ENCODE measurements around the gene CCDC157.

GRCh38 chr22:30338802-30339201 lies 18.0 kb upstream of the CCDC157 start:
- TF ChIP-seq MYC (IDR thresholded peaks at IDR 0.05; ENCODE audit: low read depth, low read length) (no peak), CTCF (IDR thresholded peaks at IDR 0.05; ENCODE audit: low read depth, low read length) (no peak), MAX (IDR thresholded peaks at IDR 0.05; ENCODE audit: low read depth, low read length) (no peak), POLR2A (IDR thresholded peaks at IDR 0.05; ENCODE audit: extremely low read depth, insufficient read length) (no peak)
